Stomach (tissue), 4 donors: ENCODE data around the gene LUZP1.

Experiments
- EP300 ChIP-seq: sonication (generic); formaldehyde crosslinking; IDR thresholded peaks from one replicate; pipeline ENCODE4 v1.6.1; 2017; ENCODE audit warnings: antibody characterized with exemption
- POLR2A ChIP-seq, 4 donors: fragments of 450-650 bp; IDR thresholded peaks; one replicate each; pipeline ENCODE4 v1.6.1; 2016; ENCODE audit warnings: antibody characterized with exemption in 4 of 4, control low read depth in 2 of 4, mild to moderate bottlenecking in 1 of 4, moderate library complexity in 1 of 4
- POLR2AphosphoS5 ChIP-seq, 3 donors: sonication (generic); formaldehyde crosslinking; IDR thresholded peaks; one replicate each; pipeline ENCODE4 v1.6.1; 2016; ENCODE audit warnings: antibody characterized with exemption in 3 of 3
- TF ChIP-seq, protein P1 (sequence below), 7 experiments: fragments of 450-650 bp in 4 of 7; fragments of 200-600 bp in 3 of 7; sonication (generic) in 3 of 7; IDR thresholded peaks; one replicate each; pipeline ENCODE4 v1.5.1; 2016 to 2019; ENCODE audit warnings: antibody characterized with exemption in 7 of 7, control low read depth in 2 of 7, mild to moderate bottlenecking in 1 of 7

DNA sequence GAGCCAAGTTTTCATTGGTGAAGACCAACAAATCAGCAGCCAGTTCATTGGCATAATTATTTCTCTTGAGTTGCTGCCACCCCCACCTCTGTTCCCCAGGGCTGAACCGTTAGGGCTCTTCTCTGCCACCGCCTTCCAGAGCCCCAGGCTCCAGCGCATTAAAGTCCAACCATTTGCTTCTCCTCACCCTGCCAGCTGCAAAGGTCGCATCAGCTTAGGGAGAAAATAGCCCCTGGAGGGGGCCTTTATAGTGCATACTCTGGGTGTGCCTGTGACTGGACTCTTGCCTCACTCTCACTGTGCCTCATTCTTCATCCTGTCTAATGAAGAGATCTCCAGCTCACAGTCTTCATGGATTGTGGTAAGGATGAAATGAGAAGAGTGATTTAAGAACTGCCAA is 99.0 kb downstream of the LUZP1 start:
- TF ChIP-seq, protein P1, sequence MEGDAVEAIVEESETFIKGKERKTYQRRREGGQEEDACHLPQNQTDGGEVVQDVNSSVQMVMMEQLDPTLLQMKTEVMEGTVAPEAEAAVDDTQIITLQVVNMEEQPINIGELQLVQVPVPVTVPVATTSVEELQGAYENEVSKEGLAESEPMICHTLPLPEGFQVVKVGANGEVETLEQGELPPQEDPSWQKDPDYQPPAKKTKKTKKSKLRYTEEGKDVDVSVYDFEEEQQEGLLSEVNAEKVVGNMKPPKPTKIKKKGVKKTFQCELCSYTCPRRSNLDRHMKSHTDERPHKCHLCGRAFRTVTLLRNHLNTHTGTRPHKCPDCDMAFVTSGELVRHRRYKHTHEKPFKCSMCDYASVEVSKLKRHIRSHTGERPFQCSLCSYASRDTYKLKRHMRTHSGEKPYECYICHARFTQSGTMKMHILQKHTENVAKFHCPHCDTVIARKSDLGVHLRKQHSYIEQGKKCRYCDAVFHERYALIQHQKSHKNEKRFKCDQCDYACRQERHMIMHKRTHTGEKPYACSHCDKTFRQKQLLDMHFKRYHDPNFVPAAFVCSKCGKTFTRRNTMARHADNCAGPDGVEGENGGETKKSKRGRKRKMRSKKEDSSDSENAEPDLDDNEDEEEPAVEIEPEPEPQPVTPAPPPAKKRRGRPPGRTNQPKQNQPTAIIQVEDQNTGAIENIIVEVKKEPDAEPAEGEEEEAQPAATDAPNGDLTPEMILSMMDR (IDR thresholded peaks at IDR 0.05) = no peak
- TF ChIP-seq POLR2AphosphoS5 (IDR thresholded peaks at IDR 0.05) (no peak), POLR2A (IDR thresholded peaks at IDR 0.05) (no peak), EP300 (no peak)
